IPS-11a (cell line): ENCODE data around the gene TMEM248.
"Not testable (repeated sequence)": the region's sequence is repeated elsewhere in the genome, so short reads cannot be mapped to it uniquely, and the experiment has no call there.

Source experiments
- H3K4me3 ChIP-seq: one replicate; pipeline ENCODE4 v1.5.1; 2013; ENCODE audit warnings: low read depth, low read length, control low read depth

Gene TMEM248

GRCh38 chr7:66995050-66995776 lies 74.2 kb downstream of the TMEM248 start, which contains the start of gene SBDS:
TSS of gene SBDS (minus strand) at chr7:66995586. CDS start at chr7:66995417, 169 bp downstream.
- peak within 1 kb of the TSS; percentile 72 for H3K4me3 ChIP-seq

- peak within 1 kb of the TSS; percentile 81 for H3K4me3 ChIP-seq
These were observed 75.6 kb downstream of the TMEM248 start, which contains the start of gene TYW1 for GRCh38 chr7:66996444-66997191. TSS of gene TYW1 (plus strand) at chr7:66996833. CDS start at chr7:66996979, 146 bp downstream.

GRCh38 chr7:67000601-67001258 lies 79.7 kb downstream of the TMEM248 start:
- H3K4me3 ChIP-seq = not testable (repeated sequence)

- not testable (repeated sequence) for H3K4me3 ChIP-seq
These were observed 83.1 kb downstream of the TMEM248 start for GRCh38 chr7:67004145-67004544.

- no peak overlapping the region for H3K4me3 ChIP-seq
These were observed 85.9 kb downstream of the TMEM248 start for GRCh38 chr7:67006965-67007364.
